GM12878 (cell line): ENCODE measurements around the gene GSAP. TPM values are rescaled to one million over a fixed set of nuclear protein-coding genes. Genes with fewer than 3 reads are reported as not detected.

ENCODE experiments used
- ATAC-seq: fragments of 200-7000 bp; cut with Tn5 transposase; 3 replicates; pipeline ENCODE4 v1.9.1; 2020; ENCODE audit warnings: mild to moderate bottlenecking, moderate library complexity
- BruUV-seq: library from RNA; stranded (reverse); fragments of 400-500 nt; replicated peaks from 2 replicates; lab custom pipeline; 2021; lab: Mats Ljungman, UMichigan
- CTCF ChIA-PET: fragments of 300-600 bp; sonication (Branson Sonifier 250); formaldehyde crosslinking; extraction: SDS; loops from one replicate; lab custom pipeline; 2021; ENCODE audit warnings: inconsistent platforms; lab: Yijun Ruan, JAX
- POLR2A ChIA-PET: fragments of 350-600 bp; formaldehyde crosslinking; extraction: SDS; loops from one replicate; lab custom pipeline; 2021; ENCODE audit warnings: inconsistent platforms; lab: Charles Lee
- RAD21 ChIA-PET: fragments of 300-600 bp; sonication (Branson Sonifier 250); formaldehyde crosslinking; loops from one replicate; lab custom pipeline; 2023; ENCODE audit warnings: antibody characterized with exemption; ENCODE audit not compliant: unreplicated experiment; lab: Charles Lee
- SMC1A ChIA-PET: fragments of 300-600 bp; sonication (Branson Sonifier 250); formaldehyde crosslinking; loops from one replicate; lab custom pipeline; 2023; ENCODE audit not compliant: unreplicated experiment, uncharacterized antibody; lab: Charles Lee
- DNase-seq: peaks from one replicate; pipeline ENCODE4 v3.0.0-alpha.2; 2011; ENCODE audit warnings: low read depth, low spot score
- FAIRE-seq: peaks from 3 replicates; lab custom pipeline; 2011; peaks lifted over from hg19 to GRCh38; lab: Jason Lieb, UNC
- H2AFZ ChIP-seq: 2 replicates; pipeline ENCODE4 v1.6.0; 2011; ENCODE audit warnings: low read depth, low read length, control low read depth; ENCODE audit not compliant: control insufficient read depth
- H3K27ac ChIP-seq: 2 replicates; pipeline ENCODE4 v1.5.1; 2011; ENCODE audit warnings: control low read depth; ENCODE audit not compliant: control insufficient read depth, insufficient read depth
- H3K27me3 ChIP-seq, 2 experiments: replicated peaks in 1 of 2; 2 replicates each; pipeline versions ENCODE4 v1.6.0 to v1.6.1; 2011; ENCODE audit warnings: low read length in 1 of 2; ENCODE audit not compliant: control insufficient read depth in 2 of 2, insufficient read depth in 2 of 2
- H3K36me3 ChIP-seq, 2 experiments: 2 replicates each; pipeline ENCODE4 v1.5.1; 2011; ENCODE audit warnings: low read length in 1 of 2; ENCODE audit not compliant: control insufficient read depth in 2 of 2, insufficient read depth in 2 of 2
- H3K4me1 ChIP-seq: 2 replicates; pipeline ENCODE4 v1.6.1; 2011; ENCODE audit warnings: mild to moderate bottlenecking, low read length, moderate library complexity, mixed read lengths; ENCODE audit not compliant: control insufficient read depth, insufficient read depth
- H3K4me2 ChIP-seq: 2 replicates; pipeline ENCODE4 v1.6.0; 2011; ENCODE audit warnings: control low read depth; ENCODE audit not compliant: control insufficient read depth, insufficient read depth
- H3K4me3 ChIP-seq: fragments of 200-600 bp; sonication (generic); 2 replicates; pipeline ENCODE4 v1.5.1; 2016
- H3K79me2 ChIP-seq: 2 replicates; pipeline ENCODE4 v1.6.0; 2011; ENCODE audit warnings: low read length; ENCODE audit not compliant: control insufficient read depth, insufficient read depth
- H3K9ac ChIP-seq: 2 replicates; pipeline ENCODE4 v1.8.0; 2011; ENCODE audit warnings: low read length, control low read depth, mixed read lengths; ENCODE audit not compliant: control insufficient read depth, insufficient read depth
- H3K9me3 ChIP-seq: replicated peaks from 3 replicates; pipeline ENCODE4 v1.5.1; 2011; ENCODE audit warnings: mild to moderate bottlenecking, low read length; ENCODE audit not compliant: control insufficient read depth, insufficient read depth
- H4K20me1 ChIP-seq: 2 replicates; pipeline ENCODE4 v1.6.0; 2011; ENCODE audit not compliant: control insufficient read depth, insufficient read depth
- E4F1 ChIP-seq: fragments of 450-650 bp; IDR thresholded peaks from 2 replicates; pipeline ENCODE4 v1.6.1; 2018; ENCODE audit warnings: borderline replicate concordance, mild to moderate bottlenecking; ENCODE audit not compliant: partially characterized antibody
- EED ChIP-seq: sonication (generic); IDR thresholded peaks from 2 replicates; pipeline ENCODE4 v1.6.1; 2016; ENCODE audit warnings: antibody characterized with exemption, low read depth
- EP300 ChIP-seq, 2 experiments: fragments of 150-350 bp in 1 of 2; IDR thresholded peaks; 2 replicates each; pipeline ENCODE4 v1.6.1; 2011 to 2012; ENCODE audit warnings: low read depth in 2 of 2, low read length in 2 of 2, borderline replicate concordance in 1 of 2, improper control_type of control experiment in 1 of 2, inconsistent platforms in 1 of 2; ENCODE audit not compliant: control insufficient read depth in 1 of 2
- PBX3 ChIP-seq: IDR thresholded peaks from 2 replicates; pipeline ENCODE4 v1.6.1; 2011; ENCODE audit warnings: mild to moderate bottlenecking, low read depth, low read length, moderate library complexity; ENCODE audit not compliant: insufficient replicate concordance
- SIN3A ChIP-seq: IDR thresholded peaks from 2 replicates; pipeline ENCODE4 v1.6.1; 2012; ENCODE audit warnings: low read depth, low read length, improper control_type of control experiment
- WGBS: methylation state at CpG from one replicate; pipeline ENCODE4 v1.1.6; 2016; ENCODE audit warnings: low lambda C conversion rate; ENCODE audit not compliant: insufficient replicate concordance, insufficient coverage; ENCODE audit errors: missing lambda C conversion rate; 5-methylcytosine and 5-hydroxymethylcytosine counted together
- in situ Hi-C: fragments of 300-500 bp; cut with MboI; formaldehyde crosslinking; loops from 9 replicates; pipeline ENCODE4 v1.14.3; 2018; ENCODE audit warnings: mixed read lengths
- intact Hi-C: fragments of 100-400 bp; cut with micrococcal nuclease; formaldehyde crosslinking; loops from one replicate; pipeline ENCODE4 v1.14.2; 2022; ENCODE audit not compliant: unreplicated experiment
- polyA plus RNA-seq, 11 experiments: library from polyadenylated mRNA; depleted of rRNA in 4 of 11; unstranded in 6 of 11; stranded (reverse) in 5 of 11; fragments of >200 nt; fragmentation: Nextera tagmentation in 4 of 11; fragmentation: Illumina TruSeq in 1 of 11; extraction: Ambion mirVana in 4 of 11; extraction: Trizol in 1 of 11; gene quantifications; 1 replicate in 1 of 11; 2 replicates in 10 of 11; pipeline versions ENCODE4 v1.2.1 to v1.2.3, GENCODE V29; 2011 to 2016; ENCODE audit warnings: inconsistent platforms in 2 of 11, missing spikeins in 2 of 11, low read depth in 1 of 11
- total RNA-seq, 4 experiments: library from RNA; depleted of rRNA in 3 of 4; stranded (reverse); fragments of >200 nt in 3 of 4; fragmentation: Illumina TruSeq in 1 of 4; extraction: Trizol in 1 of 4; gene quantifications; 2 replicates each; pipeline versions ENCODE4 v1.2.1 to v1.2.3, GENCODE V29; 2013 to 2021

Gene GSAP
- total and polyA plus RNA-seq, 10 of the 15 experiments (the other 5 are each of a cell fraction or from before 2014, with no cell fraction given), result 6.6 to 38.1 (median 21.8) TPM

DNA sequence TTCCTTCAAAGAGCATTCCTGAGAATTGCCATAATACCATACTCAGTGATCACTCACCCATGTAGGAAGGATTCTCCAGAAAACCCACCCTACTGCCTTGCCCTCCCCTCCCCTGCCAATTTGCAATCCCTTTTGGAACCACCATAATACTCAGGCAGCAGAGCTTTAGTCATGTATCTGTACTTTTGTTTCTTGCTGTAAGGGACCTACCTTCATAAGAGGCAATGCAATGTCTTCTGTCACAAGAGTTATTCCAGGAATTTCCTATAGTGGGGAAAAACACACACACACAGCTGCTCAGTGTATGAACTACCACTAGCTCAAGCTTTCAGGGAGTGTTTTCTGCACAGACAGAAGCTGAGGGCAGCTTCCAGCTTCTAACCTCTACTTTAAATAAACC lies 67.0 kb downstream of the GSAP start (continued):
- TF ChIP-seq E4F1, result no peak
- no peak for TF ChIP-seq SIN3A

GRCh38 chr7:77348371-77348813 lies 67.8 kb downstream of the GSAP start:
- SMC1A ChIA-PET, result interaction anchor here (1.0 to 1.5 kb wide), 7 partner anchors 9 to 63 kb away, joined by 3 to 9 read pairs (median 5); no protein-coding TSS in a partner anchor
- intact Hi-C loops, result no loop called here
- H3K9ac ChIP-seq, result no peak overlapping the region
- no peak for TF ChIP-seq EP300 (IDR thresholded peaks at IDR 0.05; ENCODE audit: borderline replicate concordance in 1 of 2, control insufficient read depth in 1 of 2, low read depth in 2 of 2, low read length in 2 of 2)
- no peak for TF ChIP-seq EED
- TF ChIP-seq PBX3, result no peak
- TF ChIP-seq, all 136 proteins: peak for 0
- no peak overlapping the region for H3K4me2 ChIP-seq
- H3K27me3 ChIP-seq, result no peaks in the 10 kb centered on the region
- BruUV-seq, result no TSS peak
- FAIRE-seq (no peak), DNase-seq (no peak), ATAC-seq (no peak)
- peaks cover 23% of the 10 kb centered on the region for H3K4me1 ChIP-seq
- CTCF ChIA-PET, result interaction anchor here (0.5 to 1.9 kb wide), 6 partner anchors 13 to 303 kb away, joined by 3 to 7 read pairs (median 5); no protein-coding TSS in a partner anchor
- POLR2A ChIA-PET, result interaction anchor here (0.7 kb wide), 1 partner anchor 66 kb away, joined by 3 read pairs; no protein-coding TSS in a partner anchor
- in situ Hi-C loops, result no loop called here
- H3K4me3 ChIP-seq, result no peak overlapping the region
- H3K79me2 ChIP-seq, result no peaks in the 10 kb centered on the region
- RAD21 ChIA-PET, result interaction anchor here (0.8 to 2.0 kb wide), 4 partner anchors 13 to 142 kb away, joined by 3 to 7 read pairs (median 6); no protein-coding TSS in a partner anchor
- no peaks in the 10 kb centered on the region for H4K20me1 ChIP-seq
- no peaks in the 10 kb centered on the region for H3K9me3 ChIP-seq
- no peaks in the 10 kb centered on the region for H3K36me3 ChIP-seq
- no peak overlapping the region for H2AFZ ChIP-seq
- 98% methylated on average over 3 of the region's 3 CpGs for WGBS
- H3K27ac ChIP-seq, result no peak overlapping the region
